Measurements from ENCODE around the gene GORASP2.

Gene GORASP2

DNA sequence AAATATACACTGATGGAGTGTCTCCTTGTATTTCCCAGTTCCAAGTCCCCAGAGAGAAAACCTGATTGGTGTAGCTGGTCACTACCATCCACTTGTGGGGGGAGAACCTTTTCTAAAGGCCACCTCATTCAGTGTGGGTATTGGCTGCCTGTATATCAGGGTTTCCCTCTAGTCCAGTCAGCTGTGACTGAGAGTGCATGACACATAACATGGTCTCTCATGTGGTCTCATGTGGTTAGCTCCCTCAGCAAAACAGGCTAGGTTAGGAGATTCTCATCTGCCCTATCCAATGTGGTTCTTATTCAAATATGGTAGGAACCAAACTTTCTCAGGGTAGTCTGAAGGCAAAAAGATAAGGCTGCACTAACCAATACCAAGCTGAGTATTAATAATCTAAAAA lies 4.1 kb upstream of the GORASP2 start:
- no peak for DNase-seq

DNA sequence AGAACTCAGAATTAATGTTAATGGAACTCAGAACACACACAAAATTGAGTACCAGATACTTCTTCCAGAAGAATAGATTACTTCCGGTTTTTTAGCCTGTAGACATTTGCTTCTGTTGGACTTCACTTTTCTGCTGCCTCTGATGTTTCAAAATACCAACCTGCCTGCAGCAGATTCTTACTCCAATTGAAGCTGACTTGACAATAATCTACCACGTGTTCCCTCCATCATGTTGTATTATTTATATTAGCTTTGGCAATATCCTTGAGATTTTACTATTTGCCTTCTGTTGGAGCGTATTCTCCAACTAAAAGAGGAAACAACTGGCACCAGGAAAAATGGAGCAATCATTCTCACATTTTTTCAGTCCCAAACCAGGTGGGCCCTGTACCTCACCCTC lies 3.1 kb upstream of the GORASP2 start:
- no peak for DNase-seq

DNA sequence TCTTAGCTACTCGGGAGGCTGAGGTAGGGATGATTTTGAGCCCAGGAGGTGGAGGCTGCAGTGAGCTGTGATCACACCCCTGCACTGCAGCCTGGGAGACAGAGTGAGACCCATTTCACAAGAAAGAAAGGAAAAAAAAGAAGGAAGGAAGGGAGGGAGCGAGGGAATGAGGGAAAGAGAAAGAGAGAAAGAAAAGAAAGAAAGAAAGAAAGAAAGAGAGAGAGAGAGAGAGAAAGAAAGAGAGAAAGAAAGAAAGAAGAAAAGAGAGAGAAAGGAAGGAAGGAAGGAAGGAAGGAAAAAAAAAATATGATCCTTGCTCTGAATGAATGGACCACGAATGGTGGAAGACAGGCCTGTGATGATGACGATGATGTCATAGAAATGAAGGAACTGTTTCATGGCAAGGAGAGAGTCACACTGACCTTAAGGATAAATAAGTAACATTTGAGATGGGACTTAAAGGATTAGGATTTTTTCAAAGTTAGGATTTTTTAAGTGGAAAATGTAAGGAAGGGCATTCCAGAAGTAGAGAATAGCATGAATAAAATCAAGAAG lies 2.2 kb upstream of the GORASP2 start:
- DNase-seq, result no peak

DNA sequence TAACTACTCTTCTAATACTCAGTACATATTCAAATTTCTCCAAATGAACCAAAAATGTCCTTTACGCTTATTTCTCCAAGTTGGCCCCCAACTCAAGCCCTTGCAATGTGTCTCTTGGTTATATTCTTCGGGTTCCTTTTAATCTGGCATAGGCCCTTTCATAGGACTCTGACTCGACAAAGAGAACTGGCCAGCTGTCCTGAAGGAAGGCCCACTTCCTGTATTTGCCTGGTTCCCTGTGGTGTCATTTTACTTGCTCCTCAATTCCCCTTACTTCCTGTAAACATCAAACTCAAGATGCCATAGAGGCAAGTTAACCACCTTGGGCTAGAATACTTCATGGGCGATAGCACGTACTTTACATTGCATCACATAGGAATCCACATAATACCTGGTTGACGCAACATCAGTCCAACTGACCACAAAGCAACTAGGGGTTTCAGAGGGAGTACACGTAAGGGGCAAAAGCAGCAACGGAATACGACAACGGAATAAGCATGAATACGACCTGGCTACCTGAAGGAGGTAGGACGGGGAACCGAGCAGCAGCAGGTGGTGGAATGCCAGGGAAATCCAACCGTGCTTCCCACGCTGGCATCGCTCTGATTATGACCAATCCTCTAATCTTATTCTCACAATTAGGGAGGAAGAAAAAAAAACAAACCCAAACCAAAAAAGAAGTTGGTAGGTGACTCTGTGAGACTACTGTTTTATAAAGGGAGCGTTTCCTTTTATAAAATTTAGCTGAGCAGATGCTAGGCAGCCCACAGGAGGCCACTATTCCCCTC lies 823 bp upstream of the GORASP2 start:
- no peak for DNase-seq

DNA sequence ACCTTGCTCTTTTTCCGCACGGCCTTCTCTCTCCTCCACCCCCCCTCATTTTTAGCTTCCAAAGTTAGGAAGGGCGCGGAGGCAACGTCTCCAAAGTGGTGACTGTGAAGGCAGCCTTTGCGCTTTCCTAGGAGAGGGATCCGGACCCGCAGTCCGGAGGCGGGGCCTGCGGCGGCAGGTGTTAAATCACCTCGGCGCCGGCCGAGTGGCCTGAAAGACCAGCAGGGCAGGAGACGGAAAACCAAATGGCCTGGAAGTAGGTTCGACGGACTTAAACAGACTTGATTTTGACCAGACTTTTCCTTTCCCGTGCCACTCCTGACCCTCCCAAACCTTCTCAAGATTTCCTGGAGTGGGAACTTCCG lies 615 bp downstream of the GORASP2 start:
- peak; percentile 7 for DNase-seq

DNA sequence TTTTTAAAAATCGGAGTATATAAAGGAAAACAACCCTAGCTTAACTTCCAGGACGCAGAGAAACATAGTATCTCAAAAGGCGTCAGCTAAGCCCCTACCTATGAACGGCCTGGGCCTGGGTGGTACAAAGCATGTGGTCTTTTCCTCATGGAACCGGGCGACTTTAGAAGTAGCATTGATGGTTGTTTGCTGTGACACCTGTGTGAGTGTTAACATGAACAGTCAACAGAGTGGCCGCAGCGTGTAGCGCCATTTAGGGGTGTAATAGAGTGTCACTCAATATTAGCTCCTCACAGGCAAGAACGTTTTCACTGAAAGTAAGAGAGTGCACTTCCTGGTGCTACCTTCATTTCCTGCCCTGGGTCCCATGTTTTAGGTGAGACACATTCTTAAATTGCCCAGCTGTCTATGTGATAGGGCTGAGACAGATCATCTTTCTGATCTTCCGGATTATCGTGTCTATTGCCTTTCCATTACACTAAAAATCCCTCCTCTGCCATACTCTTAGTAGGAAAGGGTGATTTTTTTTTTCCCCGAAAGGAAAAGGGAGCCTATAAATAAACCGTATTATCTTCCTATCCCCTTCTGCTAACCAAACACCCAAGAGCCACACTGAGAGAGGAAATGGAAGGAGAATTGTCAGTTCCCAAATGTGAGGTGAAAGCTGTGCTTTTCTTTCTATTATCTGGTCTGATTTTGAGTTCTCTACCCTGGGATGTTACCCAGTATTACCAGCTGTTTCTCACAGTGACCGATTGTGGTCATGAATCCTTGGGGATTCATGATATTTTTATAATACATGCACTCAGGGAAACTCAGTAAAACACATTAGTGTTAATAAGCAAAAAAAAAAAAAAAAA lies 1.3 kb downstream of the GORASP2 start:
- DNase-seq, result peak; percentile 24

DNA sequence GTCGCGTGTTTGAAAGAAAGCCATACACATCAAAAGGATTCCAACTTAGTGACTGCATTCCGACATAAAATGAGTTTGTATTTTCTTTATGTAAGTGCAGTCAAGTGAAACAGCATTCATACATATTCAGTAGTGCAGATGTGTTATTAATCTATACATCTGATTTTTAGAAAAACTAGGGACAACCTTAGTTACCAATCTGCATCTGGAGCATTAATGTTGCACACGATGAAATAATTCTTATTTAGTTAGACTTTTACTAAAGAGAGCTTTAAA lies 1.9 kb downstream of the GORASP2 start:
- DNase-seq, result no peak

DNA sequence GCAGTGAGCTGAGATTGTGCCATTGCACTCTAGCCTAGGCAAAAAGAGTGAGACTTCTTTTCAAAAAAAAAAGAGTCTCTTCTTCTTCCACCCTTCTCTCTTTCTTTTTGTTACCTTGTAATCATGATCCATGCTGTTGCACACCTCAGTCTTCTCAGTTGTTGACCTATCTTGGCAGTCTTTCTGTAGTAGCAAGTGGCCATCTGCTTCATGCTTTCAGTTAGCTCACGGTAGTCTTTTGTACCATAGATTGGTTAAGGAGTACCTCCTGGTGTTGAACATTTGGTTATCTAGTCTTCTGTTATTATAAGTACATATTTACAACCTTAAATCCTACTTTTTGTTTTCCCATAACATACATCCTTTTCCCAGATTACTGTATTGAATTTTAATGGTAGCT lies 3.1 kb downstream of the GORASP2 start:
- no peak for DNase-seq

DNA sequence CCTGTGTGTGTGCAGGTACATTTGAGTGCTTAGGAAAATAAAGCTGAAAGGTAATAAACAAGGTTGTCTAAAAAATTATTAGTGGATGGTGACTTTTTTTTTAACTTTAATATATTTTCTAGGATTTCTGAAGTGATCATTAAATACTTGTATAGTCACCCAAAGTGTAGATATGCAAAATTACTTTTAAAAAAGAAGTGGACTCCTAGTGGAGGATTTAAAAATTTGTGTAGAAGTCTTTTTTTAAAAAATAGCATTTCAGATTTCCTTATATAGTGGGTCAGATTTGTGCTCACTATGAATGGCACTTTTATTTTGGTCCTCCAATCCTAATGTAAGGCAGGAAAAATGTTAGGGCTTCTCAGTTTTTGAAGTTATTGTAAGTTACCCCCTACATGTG lies 3.9 kb downstream of the GORASP2 start:
- DNase-seq, result no peak

DNA sequence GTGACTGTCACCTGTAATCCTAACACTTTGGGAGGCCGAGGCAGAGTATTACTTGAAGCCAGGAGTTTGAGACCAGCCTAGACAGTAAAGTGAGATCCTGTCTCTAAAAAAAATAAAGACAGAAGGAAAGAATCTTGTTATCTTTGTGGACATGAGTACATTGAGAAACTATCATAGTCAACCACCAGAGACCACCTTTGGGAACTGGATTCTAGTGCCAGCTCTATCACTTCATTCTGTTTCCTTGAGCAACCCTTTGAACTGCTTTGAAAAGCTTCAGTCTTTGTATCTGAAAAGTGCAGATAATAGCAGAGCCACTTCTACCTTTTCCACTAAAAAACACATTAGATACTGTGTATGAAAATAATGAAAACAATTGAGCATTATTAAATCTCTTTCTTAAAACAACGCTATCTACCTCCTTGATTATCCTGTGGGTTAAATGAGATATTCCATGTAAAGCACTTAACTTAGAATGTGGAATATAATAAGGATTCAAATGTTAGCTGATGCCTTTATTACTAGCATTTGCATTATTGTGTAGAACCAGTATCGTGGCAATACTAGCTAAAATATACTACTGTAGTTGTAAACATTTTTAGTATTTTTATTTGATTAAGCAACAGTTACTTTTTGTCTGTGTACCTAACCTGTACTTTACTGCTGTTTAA lies 8.8 kb downstream of the GORASP2 start:
- DNase-seq, result no peak

DNA sequence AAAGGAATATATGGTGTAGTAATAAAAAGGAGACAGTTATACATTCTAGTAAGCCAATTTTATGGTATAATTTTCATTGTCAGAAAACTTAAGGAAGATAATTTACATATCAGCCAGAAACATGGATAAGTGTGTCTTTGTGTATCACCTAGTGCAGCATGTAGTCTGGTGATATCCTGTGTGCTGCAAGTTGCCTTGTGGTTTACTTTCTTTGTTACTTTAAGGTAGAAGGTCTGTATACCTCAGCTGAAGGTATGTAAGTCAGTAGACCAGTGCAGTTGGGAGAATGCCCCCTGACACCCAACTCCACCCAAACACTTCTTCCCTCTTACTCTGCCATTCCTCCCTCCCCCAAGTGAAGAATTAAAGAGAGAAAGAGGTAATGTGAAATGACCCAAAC lies 11.0 kb downstream of the GORASP2 start:
- DNase-seq, result no peak

DNA sequence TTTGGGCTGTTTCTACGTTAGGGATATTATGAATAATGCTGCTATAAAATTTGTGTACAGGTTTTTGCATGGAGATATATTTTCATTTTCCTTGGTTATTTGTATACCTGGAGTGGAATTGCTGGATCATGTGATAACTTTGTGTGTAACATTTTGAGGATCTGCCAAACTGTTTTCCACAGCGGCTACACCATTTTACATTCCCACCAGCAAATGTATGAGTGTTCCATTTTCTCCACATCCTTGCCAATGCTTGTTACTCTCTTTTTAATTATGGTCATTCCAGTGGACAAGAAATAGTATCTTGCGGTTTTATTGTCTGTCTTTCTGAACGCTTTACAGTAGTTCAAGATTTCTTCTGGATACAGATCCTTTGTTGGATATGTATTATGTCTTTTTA lies 13.6 kb downstream of the GORASP2 start:
- no peak for DNase-seq

DNA sequence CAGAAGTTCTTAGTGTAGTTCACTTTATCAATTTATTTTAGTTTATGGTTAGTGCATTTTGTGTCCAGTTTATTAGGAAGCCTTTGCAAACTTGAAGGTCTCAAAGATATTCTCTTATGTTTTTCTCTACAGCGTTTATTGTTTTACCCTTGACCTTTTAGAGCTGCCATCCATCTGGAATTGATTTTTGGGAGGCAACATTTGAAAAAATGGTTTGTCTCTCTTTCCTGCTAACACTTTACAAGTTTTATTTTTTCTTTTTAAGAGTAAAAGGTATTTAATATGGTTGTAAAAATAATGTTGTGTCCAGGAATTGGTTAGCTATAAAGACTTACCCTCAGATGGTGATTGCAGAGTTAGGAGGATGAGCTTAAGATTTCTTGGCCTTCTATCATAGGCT lies 14.0 kb downstream of the GORASP2 start:
- DNase-seq, result no peak

DNA sequence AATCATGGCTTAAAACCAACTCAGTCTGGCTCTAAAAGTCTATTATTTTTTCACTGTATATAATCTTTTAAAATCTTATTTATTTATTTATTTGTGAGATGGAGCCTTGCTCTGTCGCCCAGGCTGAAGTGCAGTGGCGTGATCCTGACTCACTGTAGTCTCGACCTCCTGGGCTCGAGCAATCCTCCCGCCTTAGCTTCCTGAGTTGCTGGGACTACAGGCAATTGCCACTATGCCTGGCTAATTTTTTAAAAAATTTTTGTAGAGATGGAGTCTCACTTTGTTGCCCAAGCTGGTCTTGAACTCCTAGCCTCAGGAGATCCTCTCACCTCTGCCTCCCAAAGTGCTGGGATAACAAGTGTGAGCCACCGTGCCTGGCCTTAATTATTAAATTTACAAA lies 14.5 kb downstream of the GORASP2 start:
- no peak for DNase-seq

DNA sequence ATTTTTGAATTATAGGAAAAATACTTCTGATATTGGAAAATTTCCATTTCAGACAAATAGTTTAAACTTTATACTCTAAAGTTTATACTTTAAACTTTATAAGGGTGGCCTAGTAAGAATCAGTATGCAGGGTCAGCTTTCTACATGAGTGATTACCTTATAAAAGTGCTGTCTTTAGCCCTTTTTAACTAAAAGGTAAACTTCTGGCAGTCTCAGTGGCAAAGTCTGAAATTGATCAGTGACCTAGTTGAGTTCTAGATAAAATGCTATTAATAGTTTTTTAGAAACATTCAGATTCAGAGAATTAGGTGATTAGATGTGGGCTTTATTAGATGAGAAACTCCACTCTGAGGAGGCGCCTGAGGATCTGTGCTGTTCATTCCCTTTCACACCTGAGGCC lies 15.5 kb downstream of the GORASP2 start:
- DNase-seq, result no peak

DNA sequence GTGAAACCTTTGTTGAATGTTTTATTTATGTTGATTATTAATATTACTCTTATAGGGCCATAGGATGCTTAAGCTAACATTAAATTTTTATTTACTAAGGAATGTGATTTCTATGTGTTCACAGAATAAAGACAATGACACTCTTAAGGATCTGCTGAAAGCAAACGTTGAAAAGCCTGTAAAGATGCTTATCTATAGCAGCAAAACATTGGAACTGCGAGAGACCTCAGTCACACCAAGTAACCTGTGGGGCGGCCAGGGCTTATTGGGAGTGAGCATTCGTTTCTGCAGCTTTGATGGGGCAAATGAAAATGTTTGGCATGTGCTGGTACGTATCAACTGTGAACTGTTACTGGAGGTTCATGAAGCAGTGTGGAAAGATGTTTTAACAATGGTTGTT lies 20.4 kb downstream of the GORASP2 start:
- no peak for DNase-seq

DNA sequence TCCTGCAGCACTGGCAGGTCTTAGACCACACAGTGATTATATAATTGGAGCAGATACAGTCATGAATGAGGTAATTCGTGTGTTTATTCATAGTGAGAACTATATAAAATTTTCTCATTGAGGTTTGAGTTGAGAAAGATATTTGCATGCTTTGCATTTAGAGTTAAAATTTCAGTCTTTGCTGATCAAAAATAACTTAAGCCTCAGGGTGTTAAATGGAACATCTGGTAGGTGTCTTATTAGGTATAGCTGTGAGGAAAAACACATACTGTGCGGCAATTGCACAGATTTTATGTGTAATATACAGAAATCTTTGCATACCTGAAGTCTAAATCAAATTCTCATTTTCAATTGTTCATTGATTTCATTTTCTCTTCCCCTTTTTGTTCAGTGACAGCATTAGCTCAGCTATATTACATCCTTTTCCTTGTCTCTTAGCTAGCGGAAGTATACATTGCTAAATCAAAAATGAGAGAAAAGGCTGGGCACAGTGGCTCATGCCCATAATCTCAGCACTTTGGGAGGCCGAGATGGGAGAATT lies 21.2 kb downstream of the GORASP2 start:
- DNase-seq, result no peak

DNA sequence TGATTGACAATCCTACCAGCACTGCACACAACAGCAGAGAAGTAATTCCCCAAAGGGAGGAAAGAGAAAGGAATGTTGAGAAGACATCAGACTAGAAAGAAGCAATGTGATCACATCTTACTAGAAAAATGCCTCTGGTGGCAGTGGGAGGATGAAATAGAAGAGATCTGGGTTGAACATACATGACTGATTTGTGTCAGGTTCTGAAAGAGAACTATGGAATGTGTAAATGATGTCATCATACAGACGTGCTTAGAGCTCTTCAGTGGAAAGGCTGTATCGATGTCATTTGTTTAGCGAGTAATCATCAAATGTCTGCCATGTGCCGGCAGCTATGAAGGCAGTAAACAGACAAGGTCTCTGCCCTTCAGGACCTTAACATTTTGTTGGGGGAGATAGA lies 24.9 kb downstream of the GORASP2 start:
- DNase-seq, result no peak

DNA sequence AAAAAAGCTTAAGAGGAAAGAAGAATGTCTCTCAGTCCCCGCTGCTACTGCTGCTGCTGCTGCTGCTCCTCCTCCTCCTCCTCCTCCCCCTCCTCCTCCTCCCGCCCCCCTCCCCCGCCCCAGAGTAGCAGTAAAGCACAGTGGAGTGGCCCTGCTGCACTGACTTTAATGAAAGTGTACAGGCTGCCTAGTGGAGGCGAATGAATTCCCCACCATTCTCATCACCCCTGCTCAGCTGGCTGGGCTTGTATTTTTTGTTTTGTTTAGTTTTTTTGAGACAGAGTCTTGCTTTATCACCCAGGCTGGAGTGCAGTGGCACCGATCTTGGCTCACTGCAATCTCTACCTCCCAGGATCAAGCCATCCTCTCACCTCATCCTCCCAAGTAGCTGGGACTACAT lies 34.3 kb downstream of the GORASP2 start:
- DNase-seq, result no peak

DNA sequence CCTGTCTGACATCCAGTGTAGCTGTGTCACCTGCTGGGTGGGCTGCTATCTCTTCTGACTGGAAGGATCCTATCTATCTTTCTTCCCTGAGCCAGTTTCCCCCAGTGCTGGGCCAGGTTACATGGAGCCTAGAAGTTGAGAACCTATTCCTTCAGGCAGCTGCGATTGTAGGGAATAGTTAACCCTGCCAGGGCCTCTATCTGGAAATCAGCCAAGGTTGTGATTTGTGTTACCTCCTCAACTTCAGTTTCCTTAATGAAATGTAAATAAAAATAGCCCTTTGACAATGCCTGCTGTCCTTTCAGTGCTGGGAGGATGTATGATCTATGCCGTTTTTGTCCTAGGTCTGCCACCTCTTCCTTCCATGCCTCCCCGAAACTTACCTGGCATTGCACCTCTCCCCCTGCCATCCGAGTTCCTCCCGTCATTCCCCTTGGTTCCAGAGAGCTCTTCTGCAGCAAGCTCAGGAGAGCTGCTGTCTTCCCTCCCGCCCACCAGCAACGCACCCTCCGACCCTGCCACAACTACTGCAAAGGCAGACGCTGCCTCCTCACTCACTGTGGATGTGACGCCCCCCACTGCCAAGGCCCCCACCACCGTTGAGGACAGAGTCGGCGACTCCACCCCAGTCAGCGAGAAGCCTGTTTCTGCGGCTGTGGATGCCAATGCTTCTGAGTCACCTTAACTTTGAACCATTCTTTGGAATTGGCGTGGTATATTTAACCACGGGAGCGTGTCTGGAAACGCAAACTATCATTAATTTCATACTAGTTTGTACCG lies 36.6 kb downstream of the GORASP2 start:
- DNase-seq, result no peak

DNA sequence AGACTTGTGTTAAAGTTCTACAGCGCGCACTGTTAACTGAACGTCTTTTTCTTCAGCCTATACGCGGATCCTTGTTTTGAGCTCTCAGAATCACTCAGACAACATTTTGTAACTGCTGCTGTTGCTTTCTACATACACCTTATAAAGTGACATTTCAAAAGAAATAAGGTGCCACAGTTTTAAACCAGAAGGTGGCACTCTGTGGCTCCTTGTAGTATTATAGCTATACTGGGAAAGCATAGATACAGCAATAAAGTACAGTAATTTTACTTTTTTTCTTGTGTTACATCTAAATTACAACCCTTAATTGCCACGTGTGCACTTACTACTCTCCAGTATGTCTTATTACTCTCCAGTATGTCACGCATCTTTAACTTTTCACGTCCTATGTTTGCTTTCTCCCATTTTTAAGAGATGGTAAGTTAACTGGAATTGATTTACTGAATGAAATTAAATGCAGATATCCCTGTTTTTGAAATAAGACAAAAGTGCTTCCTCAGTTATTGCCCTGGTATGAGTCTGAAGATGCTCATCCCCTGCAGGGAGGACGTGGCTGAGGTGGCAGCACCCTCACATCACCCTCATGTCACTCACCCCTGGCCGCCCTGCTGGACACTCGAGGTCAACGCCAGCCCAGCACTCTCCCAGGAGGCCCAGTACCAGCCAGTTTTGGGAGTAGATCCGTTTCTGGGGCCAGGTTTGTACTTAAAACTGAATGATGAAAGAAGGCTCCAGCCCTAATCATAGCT lies 37.8 kb downstream of the GORASP2 start:
- DNase-seq, result no peak

DNA sequence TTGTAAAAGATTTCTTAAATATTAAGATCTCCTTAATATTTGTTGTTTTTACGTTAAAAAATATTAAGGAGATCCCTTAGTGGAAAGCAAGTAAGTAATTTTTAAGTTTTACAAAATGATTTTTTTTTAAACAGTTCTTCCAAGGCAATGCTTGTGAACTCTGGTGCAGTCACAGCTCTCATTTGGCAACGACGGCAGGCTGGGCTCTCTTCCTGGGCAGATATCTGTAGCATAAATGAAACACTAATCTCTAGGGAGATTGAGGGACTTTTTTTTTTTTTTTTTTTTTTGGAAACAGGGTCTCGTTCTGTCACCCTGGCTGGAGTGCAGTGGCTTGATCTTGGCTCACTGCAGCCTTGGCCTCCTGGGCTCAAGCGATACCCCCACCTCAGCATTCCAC lies 38.5 kb downstream of the GORASP2 start:
- DNase-seq, result no peak

Data from NCI-H1436 (cell line).